Glutamatergic neuron (in vitro differentiated cells): Measurements from ENCODE around the gene PSMC3. TPM values are rescaled to one million over a fixed set of nuclear protein-coding genes. Genes with fewer than 3 reads are reported as not detected.

ENCODE experiments used
- DNase-seq: peaks from one replicate; pipeline ENCODE4 v3.0.0; 2022
- H3K27ac Mint-ChIP-seq: one replicate; pipeline ENCODE4 v1.8.0; 2020; ENCODE audit warnings: mild to moderate bottlenecking, mixed read lengths, inconsistent platforms; ENCODE audit not compliant: unreplicated experiment
- H3K27me3 Mint-ChIP-seq: one replicate; pipeline ENCODE4 v1.8.0; 2020; ENCODE audit warnings: mild to moderate bottlenecking, moderate library complexity, mixed read lengths, inconsistent platforms; ENCODE audit not compliant: unreplicated experiment
- H3K36me3 Mint-ChIP-seq: one replicate; pipeline ENCODE4 v1.8.0; 2020; ENCODE audit warnings: mild to moderate bottlenecking, mixed read lengths, inconsistent platforms; ENCODE audit not compliant: unreplicated experiment
- H3K4me1 Mint-ChIP-seq: one replicate; pipeline ENCODE4 v1.8.0; 2020; ENCODE audit warnings: mild to moderate bottlenecking, low read depth, mixed read lengths, inconsistent platforms; ENCODE audit not compliant: unreplicated experiment
- H3K4me3 Mint-ChIP-seq: one replicate; pipeline ENCODE4 v1.8.0; 2020; ENCODE audit warnings: mild to moderate bottlenecking, mixed read lengths, inconsistent platforms; ENCODE audit not compliant: unreplicated experiment
- H3K9me3 Mint-ChIP-seq: one replicate; pipeline ENCODE4 v1.8.0; 2020; ENCODE audit warnings: mild to moderate bottlenecking, moderate library complexity, mixed read lengths, inconsistent platforms; ENCODE audit not compliant: unreplicated experiment
- long read RNA-seq: library from polyadenylated mRNA; unstranded; transcript quantifications from one replicate; pipeline ENCODE4 v2.0.0, GENCODE V29; 2020; ENCODE audit not compliant: unreplicated experiment
- total RNA-seq: library from RNA; stranded (reverse); fragmentation: NEBNext Ultra II Directional; extraction: Animal tissue kit (Norgen Biotek cat#: 25700); gene quantifications from one replicate; pipeline ENCODE4 v1.2.1, GENCODE V29; 2021; ENCODE audit not compliant: unreplicated experiment
- TF ChIP-seq, protein P1 (sequence below): fragments of 200-600 bp; sonication (generic); IDR thresholded peaks from one replicate; pipeline ENCODE4 v1.5.0; 2021; ENCODE audit not compliant: partially characterized antibody, unreplicated experiment

Gene PSMC3
- 112 TPM for total RNA-seq
- long read RNA-seq, transcript PSMC3-212 (12 exons, 1,373 nt): major isoform, 174 of 205 reads
- long read RNA-seq, partial matches to known transcripts: 12 of 205 reads
- long read RNA-seq, other reads (novel, unspliced or antisense): 19 of 205 reads

DNA sequence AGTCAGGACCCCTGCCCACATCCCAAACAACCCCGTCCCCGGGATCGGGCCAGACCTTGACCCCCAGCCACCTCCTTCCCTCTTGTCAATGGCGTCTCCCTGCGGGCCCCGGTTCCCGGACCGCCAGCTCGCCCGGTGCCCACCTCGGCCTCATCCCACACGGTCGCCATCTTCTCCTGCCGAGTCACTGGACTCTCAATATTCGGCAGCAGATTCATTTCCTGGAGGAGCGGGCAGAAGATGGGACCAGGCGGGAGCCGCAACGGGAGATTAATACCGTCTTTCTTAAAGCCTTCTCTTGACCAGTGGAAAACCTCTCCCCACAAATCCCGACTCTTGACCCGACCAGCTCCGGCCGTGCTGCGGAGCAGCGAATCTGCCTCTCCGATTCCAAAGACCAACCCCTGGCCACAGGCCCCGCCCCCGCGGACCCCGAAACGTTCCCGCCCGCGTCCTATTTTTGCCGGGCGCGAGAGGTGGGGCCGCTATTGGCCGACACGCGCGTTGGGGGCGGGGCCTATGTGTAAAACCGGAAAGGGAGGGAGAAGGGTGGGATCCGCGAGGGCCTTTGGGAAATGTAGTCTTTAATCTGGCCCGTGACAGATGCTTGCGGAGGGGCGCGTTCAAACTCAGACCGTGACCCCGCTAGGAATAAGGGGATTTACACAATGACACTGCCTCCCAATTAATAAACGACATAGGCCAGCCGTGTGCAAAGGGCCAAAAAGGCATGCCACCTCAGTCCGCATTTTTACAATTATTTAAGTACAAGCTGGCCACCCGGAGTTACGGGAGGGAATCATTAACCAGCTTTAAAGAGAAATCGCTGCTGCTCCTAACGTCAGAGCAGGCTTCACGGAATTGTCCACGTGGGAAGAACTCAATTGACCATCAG, at the start of gene PSMC3:
Gene PSMC3, minus strand, starts transcription at position 378 of the 895 bp plus-strand sequence. Its CDS starts 160 bp downstream, at position 218.
- peaks cover 10% of the 10 kb centered on the region for H3K9me3 Mint-ChIP-seq
- H3K36me3 Mint-ChIP-seq: no peaks in the 10 kb centered on the region
- H3K27ac Mint-ChIP-seq: peak within 1 kb of the TSS; percentile 99
- TF ChIP-seq, protein P1, sequence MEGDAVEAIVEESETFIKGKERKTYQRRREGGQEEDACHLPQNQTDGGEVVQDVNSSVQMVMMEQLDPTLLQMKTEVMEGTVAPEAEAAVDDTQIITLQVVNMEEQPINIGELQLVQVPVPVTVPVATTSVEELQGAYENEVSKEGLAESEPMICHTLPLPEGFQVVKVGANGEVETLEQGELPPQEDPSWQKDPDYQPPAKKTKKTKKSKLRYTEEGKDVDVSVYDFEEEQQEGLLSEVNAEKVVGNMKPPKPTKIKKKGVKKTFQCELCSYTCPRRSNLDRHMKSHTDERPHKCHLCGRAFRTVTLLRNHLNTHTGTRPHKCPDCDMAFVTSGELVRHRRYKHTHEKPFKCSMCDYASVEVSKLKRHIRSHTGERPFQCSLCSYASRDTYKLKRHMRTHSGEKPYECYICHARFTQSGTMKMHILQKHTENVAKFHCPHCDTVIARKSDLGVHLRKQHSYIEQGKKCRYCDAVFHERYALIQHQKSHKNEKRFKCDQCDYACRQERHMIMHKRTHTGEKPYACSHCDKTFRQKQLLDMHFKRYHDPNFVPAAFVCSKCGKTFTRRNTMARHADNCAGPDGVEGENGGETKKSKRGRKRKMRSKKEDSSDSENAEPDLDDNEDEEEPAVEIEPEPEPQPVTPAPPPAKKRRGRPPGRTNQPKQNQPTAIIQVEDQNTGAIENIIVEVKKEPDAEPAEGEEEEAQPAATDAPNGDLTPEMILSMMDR: no peak
- H3K4me1 Mint-ChIP-seq: peaks cover 5% of the 10 kb centered on the region
- peaks cover 12% of the 10 kb centered on the region for H3K27me3 Mint-ChIP-seq
- peak; percentile 100 for DNase-seq
- H3K4me3 Mint-ChIP-seq: peak within 1 kb of the TSS; percentile 99

DNA sequence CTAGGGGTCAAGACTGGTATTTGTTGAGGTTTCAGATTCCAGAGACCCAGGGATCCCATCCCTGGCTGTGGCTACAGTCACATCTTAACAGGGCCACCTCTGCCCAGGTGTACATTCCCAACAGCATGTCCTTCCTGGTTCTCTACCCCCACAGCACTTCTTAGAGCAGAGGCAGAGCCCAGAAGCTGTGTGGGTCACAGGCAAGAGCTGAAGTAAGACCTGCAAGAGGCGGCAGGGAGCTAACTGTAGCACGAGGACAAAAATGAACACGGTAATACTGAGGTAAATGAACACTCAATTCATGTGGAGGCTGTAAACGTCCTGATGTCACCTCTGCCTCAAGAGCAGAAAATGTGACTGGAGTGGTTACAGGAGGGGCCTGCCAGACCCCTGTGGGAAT, 44.4 kb upstream of the PSMC3 start:
- H3K27me3 Mint-ChIP-seq: peaks cover 13% of the 10 kb centered on the region
- H3K9me3 Mint-ChIP-seq: peaks cover 12% of the 10 kb centered on the region
- TF ChIP-seq, protein P1: no peak
- H3K4me1 Mint-ChIP-seq: peaks cover 53% of the 10 kb centered on the region
- no peak overlapping the region for H3K27ac Mint-ChIP-seq
- peaks cover 5% of the 10 kb centered on the region for H3K36me3 Mint-ChIP-seq
- no peak for DNase-seq
- no peak overlapping the region for H3K4me3 Mint-ChIP-seq

DNA sequence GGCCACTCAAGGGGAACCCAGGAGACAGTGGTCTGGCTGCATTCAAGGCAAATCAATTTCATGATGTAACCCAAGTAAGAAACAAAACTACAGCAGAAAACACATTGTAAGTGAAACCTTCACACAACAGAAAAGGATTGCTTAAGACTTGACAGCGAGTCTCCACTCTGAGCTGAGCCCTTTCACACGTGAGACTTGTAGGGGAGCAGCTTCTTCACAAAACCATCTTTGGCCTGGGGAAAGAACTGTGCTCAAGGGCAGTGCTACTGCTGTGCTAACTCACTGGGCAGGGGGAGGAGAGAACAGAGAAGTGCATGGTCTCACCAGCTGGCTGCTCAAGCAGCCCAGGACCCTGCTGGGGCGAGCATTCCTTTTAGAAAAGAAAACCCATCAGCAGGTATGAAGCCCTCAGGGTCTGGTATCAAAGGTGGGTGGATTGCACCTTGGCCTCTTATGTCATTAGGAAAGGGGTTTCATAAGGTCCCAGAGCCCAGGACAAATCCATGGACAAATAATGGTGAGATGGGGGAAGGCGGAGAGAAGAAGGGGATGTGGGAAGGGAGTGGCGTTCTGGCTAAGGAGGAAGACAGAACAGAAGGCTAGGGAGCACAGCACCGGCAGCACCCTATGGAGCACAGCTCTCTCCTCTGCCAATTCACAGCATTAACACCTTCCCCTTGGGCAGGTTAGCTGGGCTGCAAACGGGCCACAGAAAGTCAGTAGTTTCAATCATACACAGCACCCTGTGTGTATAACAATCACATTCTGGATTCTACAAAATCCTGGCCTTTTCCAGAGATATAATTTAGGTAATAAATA, 43.3 kb upstream of the PSMC3 start:
- DNase-seq: no peak
- peaks cover 57% of the 10 kb centered on the region for H3K4me1 Mint-ChIP-seq
- H3K27me3 Mint-ChIP-seq: peaks cover 13% of the 10 kb centered on the region
- peak overlapping the region; percentile 85 for H3K27ac Mint-ChIP-seq
- peaks cover 5% of the 10 kb centered on the region for H3K36me3 Mint-ChIP-seq
- peak overlapping the region; percentile 14 for H3K4me3 Mint-ChIP-seq
- peaks cover 10% of the 10 kb centered on the region for H3K9me3 Mint-ChIP-seq
- TF ChIP-seq, protein P1: no peak

DNA sequence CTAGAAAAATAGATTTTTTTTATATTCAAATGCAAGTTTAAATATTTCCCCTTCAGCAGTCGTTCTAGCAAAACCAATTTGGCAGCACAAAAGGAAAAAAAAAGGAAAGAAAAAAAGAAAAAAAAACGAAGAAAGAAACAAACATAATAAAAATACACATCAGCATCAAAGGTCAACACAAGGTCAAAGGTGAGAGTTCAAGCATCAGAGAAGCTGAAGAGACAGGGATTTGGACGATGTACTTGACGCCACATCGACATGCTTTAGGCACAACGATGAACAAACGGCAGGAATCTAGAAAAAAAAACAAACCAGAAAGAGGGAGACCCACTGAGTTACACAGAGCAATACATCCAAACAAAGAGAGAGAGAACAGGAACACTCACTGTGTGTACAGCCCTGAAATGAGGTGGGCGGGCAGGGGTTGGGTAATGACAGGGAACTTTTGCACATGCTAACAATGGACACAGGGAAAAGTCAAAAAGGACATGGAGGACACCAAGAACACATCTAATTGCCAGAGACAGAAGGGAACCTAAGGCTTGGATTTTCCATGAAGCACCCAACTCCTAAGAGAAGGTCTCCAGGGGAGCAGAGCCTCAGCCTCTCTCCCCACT, 42.5 kb upstream of the PSMC3 start:
- peak overlapping the region; percentile 58 for H3K4me3 Mint-ChIP-seq
- H3K36me3 Mint-ChIP-seq: peaks cover 5% of the 10 kb centered on the region
- H3K27ac Mint-ChIP-seq: peak overlapping the region; percentile 85
- TF ChIP-seq, protein P1: no peak
- peaks cover 8% of the 10 kb centered on the region for H3K9me3 Mint-ChIP-seq
- peaks cover 13% of the 10 kb centered on the region for H3K27me3 Mint-ChIP-seq
- no peak for DNase-seq
- peaks cover 55% of the 10 kb centered on the region for H3K4me1 Mint-ChIP-seq
